NT2/D1 (cell line): ENCODE data around the gene ABLIM2.

Experiments
- SUZ12 ChIP-seq: IDR thresholded peaks from 2 replicates; pipeline ENCODE4 v1.6.1; 2011; ENCODE audit not compliant: insufficient read length, insufficient read depth; ENCODE audit errors: extremely low read depth
- YY1 ChIP-seq: IDR thresholded peaks from 2 replicates; pipeline ENCODE4 v1.6.1; 2011; ENCODE audit not compliant: insufficient read length, insufficient read depth
- ZNF274 ChIP-seq: IDR thresholded peaks from 2 replicates; pipeline ENCODE4 v1.6.1; 2011; ENCODE audit warnings: mild to moderate bottlenecking, low read depth, low read length

DNA sequence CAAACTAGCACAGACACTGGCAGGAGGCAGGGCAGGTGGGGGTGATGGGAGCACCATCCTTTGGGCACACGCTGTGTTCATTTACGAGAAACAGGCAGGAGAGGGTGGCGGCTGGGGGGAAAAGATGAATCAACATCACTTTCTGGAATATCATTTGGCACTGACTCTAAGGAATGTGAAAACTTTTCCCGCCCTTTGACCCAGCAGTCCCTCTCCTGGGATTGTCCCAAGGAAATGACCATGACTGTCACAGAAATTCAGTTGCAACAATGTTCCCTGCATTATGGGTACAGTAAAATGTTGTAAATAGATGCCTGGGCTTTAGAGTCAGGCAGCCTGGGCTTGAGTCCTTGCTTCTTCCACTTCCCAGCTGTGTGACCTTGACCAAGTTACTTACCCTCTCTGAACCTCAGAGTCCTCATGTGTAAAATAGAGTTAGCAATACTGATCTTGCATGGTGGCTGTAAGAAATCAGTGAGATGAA lies 58.6 kb downstream of the ABLIM2 start:
- no peak for TF ChIP-seq YY1
- TF ChIP-seq SUZ12: no peak
- no peak for TF ChIP-seq ZNF274
